HEK293 (cell line): ENCODE data around the gene TRABD.

Experiments
- CTCF ChIA-PET: fragments of 350-600 bp; formaldehyde crosslinking; extraction: SDS; loops from one replicate; lab custom pipeline; 2021; ENCODE audit warnings: antibody characterized with exemption; lab: Yijun Ruan, JAX
- POLR2A ChIA-PET: fragments of 300-600 bp; formaldehyde crosslinking; extraction: SDS; loops from one replicate; lab custom pipeline; 2020; ENCODE audit warnings: antibody characterized with exemption, inconsistent platforms; lab: Yijun Ruan, JAX
- H3K27ac ChIP-seq: fragments of 200-500 bp; sonication (Bioruptor generic); 2 replicates; pipeline ENCODE4 v1.5.1; 2014; ENCODE audit warnings: low read depth, low read length, control low read depth, inconsistent platforms; ENCODE audit errors: extremely low read depth
- H3K36me3 ChIP-seq, 2 experiments: fragments of 200-500 bp in 1 of 2; sonication (Bioruptor generic) in 1 of 2; 1 replicate in 1 of 2; 2 replicates in 1 of 2; pipeline ENCODE4 v1.5.1; 2014 to 2017; ENCODE audit warnings: inconsistent platforms in 2 of 2, low read length in 2 of 2; ENCODE audit not compliant: control insufficient read depth in 2 of 2, insufficient read depth in 1 of 2
- H3K4me1 ChIP-seq: fragments of 200-500 bp; sonication (Bioruptor generic); 2 replicates; pipeline ENCODE4 v1.5.1; 2014; ENCODE audit warnings: mild to moderate bottlenecking, low read length, inconsistent platforms; ENCODE audit not compliant: control insufficient read depth, insufficient read depth
- H3K4me3 ChIP-seq: 2 replicates; pipeline ENCODE4 v1.5.1; 2011; ENCODE audit warnings: low read depth, mild to moderate bottlenecking, control low read depth, low read length, moderate library complexity
- H3K9me3 ChIP-seq: fragments of 200-500 bp; sonication (Bioruptor generic); 2 replicates; pipeline ENCODE4 v1.5.1; 2014; ENCODE audit warnings: low read depth, low read length, inconsistent platforms; ENCODE audit not compliant: control insufficient read depth, insufficient read depth
- GLIS2 ChIP-seq: fragments of 450-650 bp; formaldehyde crosslinking; IDR thresholded peaks from 2 replicates; pipeline ENCODE4 v1.5.1; 2016; ENCODE audit warnings: missing biosample characterization, missing genetic modification characterization
- IKZF3 ChIP-seq: fragments of 450-650 bp; IDR thresholded peaks from 2 replicates; pipeline ENCODE4 v1.5.0; 2018; ENCODE audit warnings: missing biosample characterization, mild to moderate bottlenecking, missing genetic modification characterization, moderate library complexity
- KLF17 ChIP-seq: fragments of 450-650 bp; formaldehyde crosslinking; IDR thresholded peaks from 2 replicates; pipeline ENCODE4 v1.5.1; 2016; ENCODE audit warnings: missing biosample characterization, missing genetic modification characterization
- MYNN ChIP-seq: fragments of 450-650 bp; formaldehyde crosslinking; IDR thresholded peaks from 2 replicates; pipeline ENCODE4 v1.5.1; 2016; ENCODE audit warnings: missing biosample characterization, missing genetic modification characterization, borderline replicate concordance
- ZBTB10 ChIP-seq: fragments of 450-650 bp; formaldehyde crosslinking; IDR thresholded peaks from 2 replicates; pipeline ENCODE4 v1.5.1; 2016; ENCODE audit warnings: missing biosample characterization, missing genetic modification characterization
- ZBTB49 ChIP-seq: fragments of 450-650 bp; formaldehyde crosslinking; IDR thresholded peaks from 2 replicates; pipeline ENCODE4 v1.5.1; 2016; ENCODE audit warnings: missing biosample characterization, missing genetic modification characterization, low read depth
- ZIC2 ChIP-seq: fragments of 450-650 bp; formaldehyde crosslinking; IDR thresholded peaks from 2 replicates; pipeline ENCODE4 v1.5.1; 2016; ENCODE audit warnings: missing biosample characterization, missing genetic modification characterization
- ZNF132 ChIP-seq: fragments of 450-650 bp; formaldehyde crosslinking; IDR thresholded peaks from 2 replicates; pipeline ENCODE4 v1.5.1; 2017; ENCODE audit warnings: missing biosample characterization, missing genetic modification characterization, borderline replicate concordance
- ZNF140 ChIP-seq: fragments of 450-650 bp; formaldehyde crosslinking; IDR thresholded peaks from 2 replicates; pipeline ENCODE4 v1.5.1; 2016; ENCODE audit warnings: missing biosample characterization, missing genetic modification characterization
- ZNF157 ChIP-seq: fragments of 450-650 bp; formaldehyde crosslinking; IDR thresholded peaks from 2 replicates; pipeline ENCODE4 v1.5.1; 2016; ENCODE audit warnings: missing biosample characterization, missing genetic modification characterization
- ZNF184 ChIP-seq: fragments of 450-650 bp; IDR thresholded peaks from 2 replicates; pipeline ENCODE4 v1.5.1; 2018; ENCODE audit warnings: missing biosample characterization, mild to moderate bottlenecking, missing genetic modification characterization
- ZNF350 ChIP-seq: fragments of 450-650 bp; formaldehyde crosslinking; IDR thresholded peaks from 2 replicates; pipeline ENCODE4 v1.5.0; 2017; ENCODE audit warnings: missing biosample characterization, mild to moderate bottlenecking, missing genetic modification characterization
- ZNF366 ChIP-seq: fragments of 450-650 bp; formaldehyde crosslinking; conservative IDR thresholded peaks from 2 replicates; pipeline ENCODE4 v1.5.1; 2016; ENCODE audit warnings: missing biosample characterization, missing genetic modification characterization
- ZNF404 ChIP-seq: fragments of 450-650 bp; formaldehyde crosslinking; IDR thresholded peaks from 2 replicates; pipeline ENCODE4 v1.5.1; 2017; ENCODE audit warnings: missing biosample characterization, missing genetic modification characterization
- ZNF423 ChIP-seq: fragments of 450-650 bp; formaldehyde crosslinking; IDR thresholded peaks from 2 replicates; pipeline ENCODE4 v1.5.1; 2016; ENCODE audit warnings: missing biosample characterization, missing genetic modification characterization
- ZNF560 ChIP-seq: fragments of 450-650 bp; formaldehyde crosslinking; IDR thresholded peaks from 2 replicates; pipeline ENCODE4 v1.5.1; 2017; ENCODE audit warnings: missing biosample characterization, missing genetic modification characterization, borderline replicate concordance
- ZNF571 ChIP-seq: fragments of 450-650 bp; formaldehyde crosslinking; IDR thresholded peaks from 2 replicates; pipeline ENCODE4 v1.5.0; 2017; ENCODE audit warnings: missing biosample characterization, missing genetic modification characterization
- ZNF600 ChIP-seq: fragments of 450-650 bp; formaldehyde crosslinking; IDR thresholded peaks from 2 replicates; pipeline ENCODE4 v1.5.1; 2016; ENCODE audit warnings: missing biosample characterization, missing genetic modification characterization
- ZNF707 ChIP-seq: fragments of 450-650 bp; formaldehyde crosslinking; IDR thresholded peaks from 2 replicates; pipeline ENCODE4 v1.5.1; 2016; ENCODE audit warnings: missing biosample characterization, missing genetic modification characterization
- ZNF747 ChIP-seq: fragments of 450-650 bp; formaldehyde crosslinking; IDR thresholded peaks from 2 replicates; pipeline ENCODE4 v1.5.1; 2016; ENCODE audit warnings: missing biosample characterization, missing genetic modification characterization

Gene TRABD

GRCh38 chr22:50171965-50172421, 13.7 kb upstream of the TRABD start:
- no peaks in the 10 kb centered on the region for H3K9me3 ChIP-seq
- peak; percentile 64 for TF ChIP-seq ZIC2 (tag by site-specific recombination)
- TF ChIP-seq ZNF571 (tag by site-specific recombination), result no peak
- CTCF ChIA-PET, result no interaction called here
- H3K27ac ChIP-seq, result no peak overlapping the region
- H3K4me3 ChIP-seq, result no peak overlapping the region
- H3K36me3 ChIP-seq, result peaks cover 0 to 1% of the 10 kb centered on the region in 2 experiments; a peak in 1 of 3 replicates
- no peaks in the 10 kb centered on the region for H3K4me1 ChIP-seq
- POLR2A ChIA-PET, result interaction anchor here (0.9 kb wide), 1 partner anchor 28 kb away, joined by 5 read pairs; no protein-coding TSS in a partner anchor

GRCh38 chr22:50173311-50173982, 12.3 kb upstream of the TRABD start:
- POLR2A ChIA-PET, result no interaction called here
- no peak overlapping the region for H3K4me3 ChIP-seq
- H3K4me1 ChIP-seq, result no peaks in the 10 kb centered on the region
- CTCF ChIA-PET, result no interaction called here
- H3K27ac ChIP-seq, result no peak overlapping the region
- TF ChIP-seq ZNF404 (tag by site-specific recombination) (no peak), ZNF600 (no peak)
- H3K9me3 ChIP-seq, result no peaks in the 10 kb centered on the region
- peaks cover 0 to 12% of the 10 kb centered on the region in 2 experiments; a peak in 1 of 3 replicates for H3K36me3 ChIP-seq

- peaks cover 0 to 17% of the 10 kb centered on the region in 2 experiments; a peak in 1 of 3 replicates for H3K36me3 ChIP-seq
- TF ChIP-seq ZBTB49, result no peak
- peak; percentile 47 for TF ChIP-seq GLIS2 (tag by site-specific recombination)
- no peak for TF ChIP-seq ZNF560
- no peak for TF ChIP-seq ZBTB10 (tag by site-specific recombination)
- no peaks in the 10 kb centered on the region for H3K9me3 ChIP-seq
- H3K27ac ChIP-seq, result no peak overlapping the region
- no peak overlapping the region for H3K4me3 ChIP-seq
- no peaks in the 10 kb centered on the region for H3K4me1 ChIP-seq
- ChIA-PET POLR2A (no interaction called here), CTCF (no interaction called here)
Measured at GRCh38 chr22:50173983-50174355, 11.7 kb upstream of the TRABD start.

GRCh38 chr22:50174382-50175190, 11.1 kb upstream of the TRABD start:
- H3K4me1 ChIP-seq, result no peaks in the 10 kb centered on the region
- ChIA-PET CTCF (no interaction called here), POLR2A (interaction anchor here (0.6 kb wide), 1 partner anchor 34 kb away, joined by 4 read pairs; no protein-coding TSS in a partner anchor)
- H3K36me3 ChIP-seq, result peaks cover 0 to 23% of the 10 kb centered on the region in 2 experiments; a peak in 1 of 3 replicates
- H3K9me3 ChIP-seq, result no peaks in the 10 kb centered on the region
- TF ChIP-seq ZNF747 (tag by site-specific recombination) (no peak), ZNF423 (no peak), ZNF132 (tag by site-specific recombination) (no peak), KLF17 (tag by site-specific recombination) (no peak), ZNF157 (tag by site-specific recombination) (no peak), ZNF140 (no peak), IKZF3 (no peak), ZNF707 (tag by site-specific recombination) (no peak), ZNF184 (tag by site-specific recombination) (no peak), ZNF350 (tag by site-specific recombination) (no peak), MYNN (no peak), ZNF366 (tag by site-specific recombination) (no peak)
- H3K4me3 ChIP-seq, result no peak overlapping the region
- no peak overlapping the region for H3K27ac ChIP-seq
